ENCODE data around the gene NFATC2.
A peak's percentile ranks its signal among the peaks of the same experiment; 100 is the strongest.

The NFATC2 gene

GRCh38 chr20:51469046-51469445 lies 73.5 kb downstream of the NFATC2 start:
- Histone ChIP-seq H3K36me3 (ENCODE audit: low read depth) (no peaks in the 10 kb centered on the region), H3K27ac (ENCODE audit: poor library complexity, severe bottlenecking) (no peak overlapping the region), H3K4me1 (ENCODE audit: insufficient read depth, poor library complexity, severe bottlenecking) (no peaks in the 10 kb centered on the region), H3K9me3 (ENCODE audit: severe bottlenecking) (no peaks in the 10 kb centered on the region), H3K27me3 (ENCODE audit: insufficient read depth, poor library complexity, severe bottlenecking) (no peaks in the 10 kb centered on the region), H3K4me3 (ENCODE audit: severe bottlenecking) (no peak overlapping the region)
- no peak for TF ChIP-seq CTCF (IDR thresholded peaks at IDR 0.05; ENCODE audit: poor library complexity, severe bottlenecking)
- DNase-seq (ENCODE audit: low spot score) = peak; percentile 54
- no peak for ATAC-seq (ENCODE audit: low read depth)

- no peak for TF ChIP-seq CTCF (IDR thresholded peaks at IDR 0.05; ENCODE audit: poor library complexity, severe bottlenecking)
- ATAC-seq (ENCODE audit: low read depth) (no peak), DNase-seq (ENCODE audit: low spot score) (peak; percentile 57)
- Histone ChIP-seq H3K27me3 (ENCODE audit: insufficient read depth, poor library complexity, severe bottlenecking) (no peaks in the 10 kb centered on the region), H3K27ac (ENCODE audit: poor library complexity, severe bottlenecking) (no peak overlapping the region), H3K4me1 (ENCODE audit: insufficient read depth, poor library complexity, severe bottlenecking) (no peaks in the 10 kb centered on the region), H3K4me3 (ENCODE audit: severe bottlenecking) (no peak overlapping the region), H3K9me3 (ENCODE audit: severe bottlenecking) (no peaks in the 10 kb centered on the region), H3K36me3 (ENCODE audit: low read depth) (no peaks in the 10 kb centered on the region)
Measured at GRCh38 chr20:51468636-51469035, 73.9 kb downstream of the NFATC2 start.

GRCh38 chr20:51467956-51468626 lies 74.4 kb downstream of the NFATC2 start:
- Histone ChIP-seq H3K9me3 (ENCODE audit: severe bottlenecking) (no peaks in the 10 kb centered on the region), H3K27ac (ENCODE audit: poor library complexity, severe bottlenecking) (no peak overlapping the region), H3K4me1 (ENCODE audit: insufficient read depth, poor library complexity, severe bottlenecking) (no peaks in the 10 kb centered on the region), H3K27me3 (ENCODE audit: insufficient read depth, poor library complexity, severe bottlenecking) (no peaks in the 10 kb centered on the region), H3K36me3 (ENCODE audit: low read depth) (no peaks in the 10 kb centered on the region), H3K4me3 (ENCODE audit: severe bottlenecking) (no peak overlapping the region)
- no peak for TF ChIP-seq CTCF (IDR thresholded peaks at IDR 0.05; ENCODE audit: poor library complexity, severe bottlenecking)
- peak; percentile 51 for DNase-seq (ENCODE audit: low spot score)
- ATAC-seq (ENCODE audit: low read depth) = no peak

- DNase-seq (ENCODE audit: low spot score) (peak; percentile 68), ATAC-seq (ENCODE audit: low read depth) (no peak)
- TF ChIP-seq CTCF (IDR thresholded peaks at IDR 0.05; ENCODE audit: poor library complexity, severe bottlenecking) = no peak
- Histone ChIP-seq H3K4me1 (ENCODE audit: insufficient read depth, poor library complexity, severe bottlenecking) (no peaks in the 10 kb centered on the region), H3K27ac (ENCODE audit: poor library complexity, severe bottlenecking) (no peak overlapping the region), H3K4me3 (ENCODE audit: severe bottlenecking) (no peak overlapping the region), H3K9me3 (ENCODE audit: severe bottlenecking) (no peaks in the 10 kb centered on the region), H3K36me3 (ENCODE audit: low read depth) (no peaks in the 10 kb centered on the region), H3K27me3 (ENCODE audit: insufficient read depth, poor library complexity, severe bottlenecking) (no peaks in the 10 kb centered on the region)
Measured at GRCh38 chr20:51463998-51464397, 78.5 kb downstream of the NFATC2 start.

- no peak for TF ChIP-seq CTCF (IDR thresholded peaks at IDR 0.05; ENCODE audit: poor library complexity, severe bottlenecking)
- Histone ChIP-seq H3K27me3 (ENCODE audit: insufficient read depth, poor library complexity, severe bottlenecking) (no peaks in the 10 kb centered on the region), H3K4me3 (ENCODE audit: severe bottlenecking) (no peak overlapping the region), H3K36me3 (ENCODE audit: low read depth) (no peaks in the 10 kb centered on the region), H3K27ac (ENCODE audit: poor library complexity, severe bottlenecking) (no peak overlapping the region), H3K4me1 (ENCODE audit: insufficient read depth, poor library complexity, severe bottlenecking) (no peaks in the 10 kb centered on the region), H3K9me3 (ENCODE audit: severe bottlenecking) (no peaks in the 10 kb centered on the region)
- no peak for ATAC-seq (ENCODE audit: low read depth)
- peak; percentile 77 for DNase-seq (ENCODE audit: low spot score)
Measured at GRCh38 chr20:51463560-51463959, 79.0 kb downstream of the NFATC2 start.

Measured in RWPE2 (cell line).